ENCODE measurements around the gene HSF2.

GRCh38 chr6:122352981-122353664, 46.3 kb upstream of the HSF2 start:
- TF ChIP-seq TAF1 (IDR thresholded peaks at IDR 0.05; ENCODE audit: borderline replicate concordance, insufficient read depth, low read length) (no peak), POLR2AphosphoS5 (IDR thresholded peaks at IDR 0.05; ENCODE audit: low read depth, low read length) (no peak), REST (IDR thresholded peaks at IDR 0.05; ENCODE audit: insufficient read depth in 1 of 2, low read depth in 2 of 2, low read length in 2 of 2) (no peak), FOXP2 (optimal IDR thresholded peaks at IDR 0.05; ENCODE audit: borderline replicate concordance, extremely low read depth, extremely low read length, insufficient read depth) (no peak), SIN3A (IDR thresholded peaks at IDR 0.05; ENCODE audit: borderline replicate concordance, insufficient read depth, low read length) (no peak)
